GM19468 (cell line): Measurements from ENCODE around the gene GTPBP10.
"Not testable (repeated sequence)": the region's sequence is repeated elsewhere in the genome, so short reads cannot be mapped to it uniquely, and the experiment has no call there.

ENCODE experiments used
- ATAC-seq: cut with Tn5 transposase; IDR thresholded peaks from one replicate; pipeline ENCODE4 v1.9.1; 2021; ENCODE audit warnings: mild to moderate bottlenecking, moderate library complexity, moderate number of reproducible peaks; ENCODE audit not compliant: unreplicated experiment; ENCODE audit errors: extremely low read depth

GTPBP10 gene

GRCh38 chr7:90346336-90347125, at the start of gene GTPBP10:
TSS of gene GTPBP10 (plus strand) at chr7:90346716. CDS start at chr7:90346742, 26 bp downstream.
- ATAC-seq, result peak; percentile 97

GRCh38 chr7:90298145-90299038, 48.1 kb upstream of the GTPBP10 start:
- ATAC-seq, result no peak

- ATAC-seq, result no peak
These were observed 43.3 kb upstream of the GTPBP10 start for GRCh38 chr7:90303241-90303640.

DNA sequence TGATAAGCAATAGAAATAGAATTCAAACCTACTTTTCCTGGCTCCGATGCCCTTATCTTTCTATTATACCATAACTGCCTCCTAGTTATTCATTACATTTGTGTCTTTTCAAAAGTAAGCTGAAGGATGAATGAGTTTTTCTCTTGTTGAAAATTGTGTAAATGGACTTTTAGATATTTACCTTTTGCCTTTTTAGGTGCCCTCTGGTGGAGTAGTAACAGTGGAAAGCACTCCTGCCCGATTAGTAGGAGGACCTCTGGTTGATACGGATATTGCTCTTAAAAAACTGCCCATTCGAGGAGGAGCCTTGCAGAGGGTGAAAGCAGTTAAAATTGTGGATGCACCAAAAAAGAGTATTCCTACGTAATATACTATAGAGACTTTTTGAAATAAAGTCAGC, 36.6 kb upstream of the GTPBP10 start:
- ATAC-seq, result no peak

- ATAC-seq, result no peak
These were observed 35.3 kb upstream of the GTPBP10 start for GRCh38 chr7:90311175-90311574.

DNA sequence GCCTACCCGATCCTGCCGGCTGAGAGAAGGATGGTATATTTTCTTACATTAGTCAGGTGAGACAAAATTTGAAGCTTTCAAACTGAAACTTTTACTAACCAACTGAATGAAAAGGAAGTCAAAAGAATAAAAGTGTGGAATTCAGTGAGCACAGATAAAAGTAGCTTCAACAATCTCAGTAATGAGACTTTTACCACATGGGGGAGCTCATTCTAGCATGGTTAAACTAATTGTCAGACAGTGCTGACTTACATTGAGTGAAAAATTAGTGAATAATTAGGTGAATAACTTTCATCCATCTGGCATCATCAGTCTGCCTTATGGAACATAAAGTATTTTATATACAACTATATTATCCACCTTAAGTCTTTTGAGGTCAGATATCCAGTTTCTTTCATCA, 33.8 kb upstream of the GTPBP10 start:
- no peak for ATAC-seq

- ATAC-seq, result no peak
These were observed 32.6 kb upstream of the GTPBP10 start for GRCh38 chr7:90313907-90314306.

DNA sequence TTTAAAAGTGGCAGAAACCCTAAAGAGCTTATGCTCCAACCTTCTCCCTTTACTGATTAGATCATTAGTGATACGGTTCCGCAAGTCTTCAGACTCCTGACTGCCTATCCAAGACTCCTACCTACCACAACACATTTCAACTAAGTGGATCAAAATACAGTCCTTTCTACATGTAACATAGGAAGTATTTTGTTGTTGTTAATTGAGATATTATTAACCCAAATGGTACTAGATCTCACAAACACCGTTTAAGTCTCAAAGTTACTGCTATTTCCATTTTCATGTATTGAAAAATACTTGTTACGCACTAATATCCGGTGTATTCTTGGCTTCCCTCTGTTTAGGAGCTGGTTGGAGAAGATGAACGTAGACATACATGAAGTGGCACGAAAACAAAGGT, 26.5 kb upstream of the GTPBP10 start:
- no peak for ATAC-seq

DNA sequence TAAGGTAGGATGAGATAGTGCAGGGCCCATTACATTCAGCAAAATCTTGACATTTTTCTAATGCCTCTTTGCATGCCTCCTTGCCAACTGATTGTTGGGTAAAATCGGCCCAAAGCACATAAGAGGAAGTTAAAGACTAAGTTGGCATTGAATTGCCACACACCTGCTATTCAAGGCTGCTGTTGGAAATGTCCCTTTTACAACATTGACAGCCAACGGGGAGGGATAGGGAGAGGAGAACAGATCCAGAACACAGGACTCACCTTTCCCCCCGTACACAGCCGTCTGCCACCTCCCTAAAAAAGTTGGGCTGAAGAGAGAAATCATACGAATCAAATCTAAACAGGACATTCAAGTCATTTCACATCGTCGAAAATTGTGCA, 26.1 kb upstream of the GTPBP10 start:
- no peak for ATAC-seq

- ATAC-seq, result no peak
These were observed 25.6 kb upstream of the GTPBP10 start, which contains the start of gene FAM237B for GRCh38 chr7:90320801-90321494. TSS of gene FAM237B (minus strand) at chr7:90321304. CDS start at chr7:90319748, 1,556 bp downstream.

DNA sequence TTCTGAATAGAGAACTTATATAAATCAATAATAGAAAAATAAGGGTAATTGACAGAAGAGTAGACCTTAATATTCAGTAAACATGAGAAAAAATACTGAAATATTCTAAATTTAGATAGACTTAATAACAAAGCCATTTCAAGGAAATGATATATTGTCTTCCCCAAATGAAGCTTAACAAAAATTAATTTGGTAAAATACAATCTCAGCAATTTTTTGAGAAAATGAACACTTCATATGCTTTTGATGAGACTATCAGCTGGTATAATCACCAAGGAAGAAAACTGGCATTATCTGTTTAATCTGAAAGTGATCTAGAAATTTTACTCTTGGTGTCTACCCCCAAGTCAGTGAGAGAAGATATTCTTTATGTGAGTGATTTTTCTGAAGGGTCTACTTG, 23.7 kb upstream of the GTPBP10 start:
- ATAC-seq, result no peak

GRCh38 chr7:90326500-90326899, 20.0 kb upstream of the GTPBP10 start:
- no peak for ATAC-seq

DNA sequence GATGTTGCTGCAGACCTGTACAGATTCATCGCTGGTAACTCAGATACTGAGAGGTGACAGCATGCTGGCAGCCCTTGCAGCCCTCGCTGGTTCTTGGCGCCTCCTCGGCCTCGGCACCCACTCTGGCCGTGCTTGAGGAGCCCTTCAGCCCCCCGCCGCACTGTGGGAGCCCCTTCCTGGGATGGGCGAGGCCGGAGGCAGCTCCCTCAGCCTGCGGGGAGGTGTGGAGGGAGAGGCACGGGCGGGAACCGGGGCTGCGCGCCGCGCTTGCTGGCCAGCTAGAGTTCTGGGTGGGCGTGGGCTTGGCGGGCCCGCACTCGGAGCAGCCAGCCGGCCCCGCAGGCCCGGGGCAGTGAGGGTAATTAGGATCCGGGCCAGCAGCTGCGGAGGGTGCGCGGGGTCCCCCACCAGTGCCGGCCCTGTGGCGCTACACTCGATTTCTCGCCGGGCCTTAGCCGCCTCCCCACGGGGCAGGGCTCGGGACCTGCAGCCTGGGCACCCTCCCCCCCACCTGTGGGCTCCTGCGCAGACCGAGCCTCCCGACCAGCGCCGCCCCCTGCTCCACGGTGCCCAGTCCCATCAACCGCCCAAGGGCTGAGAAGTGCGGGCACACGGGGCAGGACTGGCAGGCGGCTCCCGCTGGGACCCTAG, 12.2 kb upstream of the GTPBP10 start:
- no peak for ATAC-seq

DNA sequence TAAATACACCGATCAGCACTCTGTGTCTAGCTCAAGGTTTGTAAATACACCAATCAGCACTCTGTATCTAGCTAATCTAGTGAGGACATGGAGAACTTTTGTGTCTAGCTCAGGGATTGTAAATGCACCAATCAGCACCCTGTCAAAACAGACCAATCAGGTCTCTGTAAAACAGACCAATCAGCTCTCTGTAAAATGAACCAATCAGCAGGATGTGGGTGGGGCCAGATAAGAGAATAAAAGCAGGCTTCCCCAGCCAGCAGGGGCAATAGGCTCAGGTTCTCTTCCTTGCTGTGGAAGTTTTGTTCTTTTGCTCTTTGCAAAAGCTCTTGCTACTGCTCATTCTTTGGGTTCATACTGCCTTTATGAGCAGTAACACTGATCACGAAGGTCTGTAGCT, 11.6 kb upstream of the GTPBP10 start:
- ATAC-seq, result not testable (repeated sequence)

DNA sequence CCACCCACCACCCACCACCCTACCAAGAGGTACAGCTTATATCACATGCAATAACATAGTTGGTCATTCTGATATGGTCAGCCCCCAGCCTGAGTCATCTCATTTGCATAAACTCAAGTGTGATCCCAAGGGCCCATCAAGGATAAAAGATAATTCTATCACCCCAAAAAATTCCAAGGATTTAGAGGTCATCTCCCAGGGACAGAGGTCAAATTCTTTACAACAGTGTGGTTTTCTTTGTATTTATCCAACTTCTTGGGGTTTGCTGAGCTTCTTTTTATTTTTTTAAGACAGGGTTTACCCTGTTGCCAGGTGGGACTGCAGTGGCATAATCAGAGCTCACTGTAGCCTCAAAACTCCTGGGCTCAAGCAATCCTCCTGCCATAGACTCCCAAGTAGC, 9.4 kb upstream of the GTPBP10 start:
- ATAC-seq, result no peak

GRCh38 chr7:90345016-90345415, 1.5 kb upstream of the GTPBP10 start:
- ATAC-seq, result no peak

DNA sequence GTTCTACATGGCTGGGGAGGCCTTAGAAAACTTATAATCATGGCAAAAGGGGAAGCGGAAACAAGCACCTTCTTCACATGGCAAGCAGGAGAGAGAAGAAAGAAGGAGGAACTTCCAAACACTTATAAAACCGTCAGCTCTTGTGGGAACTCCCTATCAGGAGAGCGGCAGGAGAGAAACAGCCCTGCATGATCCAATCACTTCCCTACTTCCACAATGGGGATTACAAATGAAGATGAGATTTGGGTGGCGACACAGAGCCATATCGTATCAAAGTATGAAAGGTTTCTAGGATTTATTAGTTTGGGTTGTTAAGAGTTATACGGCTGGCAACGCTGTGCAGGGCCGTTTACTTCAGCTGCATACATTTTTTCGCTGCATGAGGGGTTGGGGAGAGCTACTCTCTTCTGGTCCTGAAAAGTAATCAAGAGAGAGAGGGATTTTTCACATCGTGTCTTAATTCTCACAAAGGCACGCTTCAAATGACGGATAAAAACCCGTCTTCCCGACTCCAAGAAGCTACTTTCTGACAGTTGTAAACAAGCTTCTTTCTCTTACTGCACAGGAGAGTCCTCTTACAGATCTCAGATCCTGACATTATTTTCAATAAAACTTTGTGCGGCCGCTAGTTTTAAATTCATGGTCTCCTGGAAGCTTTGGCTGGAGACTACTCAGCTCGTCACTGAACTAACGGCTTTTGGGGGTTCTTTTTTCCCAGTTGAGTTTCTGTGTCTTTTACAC, 751 bp upstream of the GTPBP10 start:
- no peak for ATAC-seq

DNA sequence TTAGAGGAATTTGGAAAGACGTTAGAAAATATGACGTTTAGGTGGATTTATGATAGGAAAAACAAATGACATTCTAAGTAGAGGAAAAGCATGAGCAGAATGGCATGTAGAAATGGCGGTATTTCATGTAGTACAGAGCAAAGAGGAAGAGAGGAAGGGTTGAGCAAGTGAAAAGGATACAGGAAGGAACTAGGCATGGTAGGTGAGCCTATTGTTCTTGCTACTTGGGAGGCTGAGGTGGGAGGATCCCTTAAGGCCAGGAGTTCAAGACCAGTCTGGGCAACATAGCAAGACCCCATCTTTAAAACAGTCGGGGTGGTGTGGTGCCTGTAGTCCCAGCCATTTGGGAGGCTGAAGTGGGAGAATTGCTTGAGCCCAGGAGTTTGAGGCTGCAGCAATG, 1.2 kb downstream of the GTPBP10 start:
- no peak for ATAC-seq

DNA sequence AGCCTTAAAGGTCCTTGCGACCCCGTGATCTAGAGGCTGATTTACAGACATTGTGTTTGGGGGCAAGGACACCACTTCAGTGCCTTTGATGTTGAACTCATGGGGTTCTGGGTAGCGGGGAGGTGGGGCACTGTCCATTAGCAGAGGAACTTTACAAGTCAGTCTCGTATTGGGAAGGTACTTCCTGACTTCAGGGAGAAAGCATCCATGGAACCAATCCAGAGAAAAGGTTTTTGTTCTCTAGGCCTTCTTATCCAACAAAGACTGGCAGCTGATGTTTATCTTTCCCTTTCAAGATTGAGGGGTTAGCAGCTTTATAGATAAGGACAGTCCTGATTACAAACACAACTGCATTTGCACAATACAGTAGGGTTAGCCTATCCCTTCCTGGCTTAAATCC, 2.8 kb downstream of the GTPBP10 start:
- ATAC-seq, result no peak
